NB4 (cell line): ENCODE measurements around the gene CYP26A1.
A peak's percentile ranks its signal among the peaks of the same experiment; 100 is the strongest.

Source experiments
- CTCF ChIP-seq: IDR thresholded peaks from one replicate; pipeline ENCODE4 v1.5.1; 2012; ENCODE audit warnings: low read depth, low read length
- POLR2A ChIP-seq: IDR thresholded peaks from 2 replicates; pipeline ENCODE4 v1.6.1; 2011; ENCODE audit warnings: mild to moderate bottlenecking; ENCODE audit not compliant: insufficient read length; ENCODE audit errors: extremely low read depth

- TF ChIP-seq CTCF, result peak; percentile 90
- TF ChIP-seq POLR2A, result no peak
Measured at GRCh38 chr10:93080350-93081046, 6.8 kb downstream of the CYP26A1 start.
